GM19328 (cell line): ENCODE results near the gene PIWIL1.

Experiments
- ATAC-seq: cut with Tn5 transposase; IDR thresholded peaks from one replicate; pipeline ENCODE4 v1.9.1; 2021; ENCODE audit warnings: mild to moderate bottlenecking, moderate library complexity; ENCODE audit not compliant: unreplicated experiment

PIWIL1 gene

GRCh38 chr12:130337488-130338303 is at the start of gene PIWIL1:
Gene PIWIL1, plus strand, starts transcription at chr12:130337887. Its CDS starts 4,705 bp downstream, at chr12:130342592.
- ATAC-seq, result no peak

GRCh38 chr12:130288206-130288605 is 49.5 kb upstream of the PIWIL1 start:
- no peak for ATAC-seq

GRCh38 chr12:130288691-130289090 is 49.0 kb upstream of the PIWIL1 start:
- no peak for ATAC-seq

- ATAC-seq, result no peak
Observed at GRCh38 chr12:130290114-130290513, 47.6 kb upstream of the PIWIL1 start.

GRCh38 chr12:130298322-130299021 is 39.2 kb upstream of the PIWIL1 start:
- ATAC-seq, result no peak

- ATAC-seq, result no peak
Observed at GRCh38 chr12:130299574-130299973, 38.1 kb upstream of the PIWIL1 start.

GRCh38 chr12:130300090-130300489 is 37.6 kb upstream of the PIWIL1 start:
- no peak for ATAC-seq

- no peak for ATAC-seq
Observed at GRCh38 chr12:130300737-130301535, 36.8 kb upstream of the PIWIL1 start.

GRCh38 chr12:130301559-130301958 is 36.1 kb upstream of the PIWIL1 start:
- ATAC-seq, result no peak

GRCh38 chr12:130303781-130304180 is 33.9 kb upstream of the PIWIL1 start:
- ATAC-seq, result no peak

GRCh38 chr12:130307859-130308258 is 29.8 kb upstream of the PIWIL1 start:
- no peak for ATAC-seq

GRCh38 chr12:130308393-130308792 is 29.3 kb upstream of the PIWIL1 start:
- ATAC-seq, result no peak

- no peak for ATAC-seq
Observed at GRCh38 chr12:130316251-130316650, 21.4 kb upstream of the PIWIL1 start.

- ATAC-seq, result no peak
Observed at GRCh38 chr12:130320536-130320935, 17.2 kb upstream of the PIWIL1 start.

- no peak for ATAC-seq
Observed at GRCh38 chr12:130322263-130322662, 15.4 kb upstream of the PIWIL1 start.

GRCh38 chr12:130330685-130331084 is 7.0 kb upstream of the PIWIL1 start:
- no peak for ATAC-seq

- ATAC-seq, result no peak
Observed at GRCh38 chr12:130331146-130331545, 6.5 kb upstream of the PIWIL1 start.

- no peak for ATAC-seq
Observed at GRCh38 chr12:130333341-130333740, 4.3 kb upstream of the PIWIL1 start.

- no peak for ATAC-seq
Observed at GRCh38 chr12:130334399-130334798, 3.3 kb upstream of the PIWIL1 start.

- no peak for ATAC-seq
Observed at GRCh38 chr12:130334937-130335336, 2.8 kb upstream of the PIWIL1 start.
